ENCODE measurements around the gene SLC20A1. TPM values are rescaled to one million over a fixed set of nuclear protein-coding genes. Genes with fewer than 3 reads are reported as not detected.

The SLC20A1 gene
- total RNA-seq, 1 experiment from 2014 or later = 123 TPM

DNA sequence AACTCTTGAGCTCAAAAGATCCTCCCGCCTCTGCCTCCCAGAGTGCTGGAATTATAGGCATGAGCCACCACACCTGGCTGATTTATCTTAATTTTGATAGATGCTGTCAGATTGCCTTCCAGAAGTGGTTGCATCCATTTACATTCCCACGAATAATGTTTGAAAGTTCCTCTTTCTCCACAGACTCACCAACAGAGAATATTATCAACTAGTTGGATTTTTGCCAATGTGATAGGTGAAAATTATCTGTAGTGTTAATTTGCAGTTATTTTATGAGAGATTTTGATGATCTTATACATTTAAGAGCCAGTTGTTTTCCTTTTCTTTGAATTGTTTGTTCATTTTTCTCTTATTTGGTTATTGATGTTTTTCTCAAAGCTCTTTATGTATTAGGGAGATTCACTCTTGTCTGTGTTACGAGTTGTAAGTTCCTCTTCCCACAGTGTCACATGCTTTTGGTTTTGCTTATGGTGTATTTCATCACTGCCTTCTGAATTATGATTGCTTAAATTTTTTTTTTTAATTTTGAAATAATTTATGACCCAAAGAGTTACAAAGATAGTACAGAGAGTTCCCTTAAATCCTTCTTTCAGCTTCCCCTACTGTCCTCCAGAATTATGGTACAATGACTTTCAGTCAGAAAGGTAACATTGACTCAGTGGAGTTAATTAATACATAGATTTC, 54.4 kb downstream of the SLC20A1 start:
- DNase-seq = no peak
- H3K9me3 Mint-ChIP-seq = no peaks in the 10 kb centered on the region
- no peaks in the 10 kb centered on the region for H4K20me1 ChIP-seq (ENCODE audit: control insufficient read depth, insufficient read depth, insufficient read length)
- H3K27ac Mint-ChIP-seq = no peak overlapping the region
- no peaks in the 10 kb centered on the region for H3K79me2 ChIP-seq (ENCODE audit: insufficient read depth, low read length)
- H3T11ph ChIP-seq (ENCODE audit: low read length) = no peak overlapping the region
- no peak overlapping the region for H2BK20ac ChIP-seq (ENCODE audit: low read depth, low read length, poor library complexity, severe bottlenecking)
- no peak overlapping the region for H3K56ac ChIP-seq (ENCODE audit: insufficient read length, low read depth, low read length)
- H3K9ac ChIP-seq (ENCODE audit: extremely low read depth, insufficient read length, low read length) = no peak overlapping the region
- H2BK15ac ChIP-seq (ENCODE audit: low read depth, low read length) = no peak overlapping the region
- H4K5ac ChIP-seq (ENCODE audit: insufficient read length, low read depth, low read length) = no peak overlapping the region
- no peak overlapping the region for H2BK5ac ChIP-seq (ENCODE audit: insufficient read length, low read length)
- no peak overlapping the region for H3K18ac ChIP-seq (ENCODE audit: insufficient read length, low read depth, low read length)
- WGBS (ENCODE audit: extremely low coverage, insufficient read length, low lambda C conversion rate) = no CpG with 5 or more reads among the region's 3 CpGs
- H4K8ac ChIP-seq (replicated peaks; ENCODE audit: insufficient read length, low read depth, low read length) = no peak overlapping the region
- H3K4me1 ChIP-seq (ENCODE audit: insufficient read depth, low read length) = no peaks in the 10 kb centered on the region
- H3K14ac ChIP-seq (ENCODE audit: insufficient read depth, low read length) = no peak overlapping the region
- 0 out of 2 replicates have a peak, but pooled peaks cover under 1% of the 10 kb centered on the region for H3K27me3 Mint-ChIP-seq (ENCODE audit: low read depth)
- H3K4me3 Mint-ChIP-seq = no peak overlapping the region
- no peak overlapping the region for H4K91ac ChIP-seq (ENCODE audit: insufficient read length, low read depth, low read length)
- H3K23ac ChIP-seq (ENCODE audit: insufficient read length, low read depth, low read length) = no peak overlapping the region
- no peaks in the 10 kb centered on the region for H3K36me3 Mint-ChIP-seq (ENCODE audit: insufficient read depth in 1 of 3, low read depth in 3 of 3)
- H3K27me3 ChIP-seq (ENCODE audit: insufficient read depth, low read length) = no peaks in the 10 kb centered on the region
- H3K4me1 Mint-ChIP-seq = no peaks in the 10 kb centered on the region
- H3K9me3 ChIP-seq (ENCODE audit: control insufficient read depth, low read depth, low read length) = no peaks in the 10 kb centered on the region
- TF ChIP-seq, protein P1, sequence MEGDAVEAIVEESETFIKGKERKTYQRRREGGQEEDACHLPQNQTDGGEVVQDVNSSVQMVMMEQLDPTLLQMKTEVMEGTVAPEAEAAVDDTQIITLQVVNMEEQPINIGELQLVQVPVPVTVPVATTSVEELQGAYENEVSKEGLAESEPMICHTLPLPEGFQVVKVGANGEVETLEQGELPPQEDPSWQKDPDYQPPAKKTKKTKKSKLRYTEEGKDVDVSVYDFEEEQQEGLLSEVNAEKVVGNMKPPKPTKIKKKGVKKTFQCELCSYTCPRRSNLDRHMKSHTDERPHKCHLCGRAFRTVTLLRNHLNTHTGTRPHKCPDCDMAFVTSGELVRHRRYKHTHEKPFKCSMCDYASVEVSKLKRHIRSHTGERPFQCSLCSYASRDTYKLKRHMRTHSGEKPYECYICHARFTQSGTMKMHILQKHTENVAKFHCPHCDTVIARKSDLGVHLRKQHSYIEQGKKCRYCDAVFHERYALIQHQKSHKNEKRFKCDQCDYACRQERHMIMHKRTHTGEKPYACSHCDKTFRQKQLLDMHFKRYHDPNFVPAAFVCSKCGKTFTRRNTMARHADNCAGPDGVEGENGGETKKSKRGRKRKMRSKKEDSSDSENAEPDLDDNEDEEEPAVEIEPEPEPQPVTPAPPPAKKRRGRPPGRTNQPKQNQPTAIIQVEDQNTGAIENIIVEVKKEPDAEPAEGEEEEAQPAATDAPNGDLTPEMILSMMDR (conservative IDR thresholded peaks at IDR 0.05) = no peak
- H2BK12ac ChIP-seq (ENCODE audit: insufficient read length, low read depth, low read length) = no peak overlapping the region
- H3K79me1 ChIP-seq (ENCODE audit: insufficient read depth, low read depth, low read length, poor library complexity, severe bottlenecking) = no peaks in the 10 kb centered on the region
- H3K4me2 ChIP-seq (ENCODE audit: insufficient read depth, insufficient read length, low read length) = no peak overlapping the region
- H3K27ac ChIP-seq (ENCODE audit: insufficient read length, low read depth, low read length) = no peak overlapping the region
- H3K23me2 ChIP-seq (ENCODE audit: insufficient read length, low read depth, low read length, poor library complexity, severe bottlenecking) = no peaks in the 10 kb centered on the region
- H3K4ac ChIP-seq (ENCODE audit: low read depth, low read length) = no peak overlapping the region
- H2AK5ac ChIP-seq (ENCODE audit: insufficient read length, low read length) = no peak overlapping the region
- no peak overlapping the region for H2AFZ ChIP-seq (ENCODE audit: low read length)
- H2BK120ac ChIP-seq (ENCODE audit: low read depth, low read length, poor library complexity, severe bottlenecking) = no peak overlapping the region

Data from H9 (cell line).